Neural progenitor cell (in vitro differentiated cells): ENCODE results near the gene DNAH14. TPM values are rescaled to one million over a fixed set of nuclear protein-coding genes. Genes with fewer than 3 reads are reported as not detected.

Source experiments
- DNase-seq: peaks from one replicate; pipeline ENCODE4 v3.0.0-alpha.2; 2016; ENCODE audit warnings: low spot score
- H2AFZ ChIP-seq: fragments of 200-600 bp; sonication (generic); replicated peaks from 2 replicates; pipeline ENCODE4 v1.6.1; 2016; ENCODE audit warnings: antibody characterized with exemption
- H3F3A ChIP-seq: fragments of 200-600 bp; sonication (generic); 2 replicates; pipeline ENCODE4 v1.6.1; 2016; ENCODE audit warnings: antibody characterized with exemption, low read depth
- H3K27ac ChIP-seq: fragments of 200-600 bp; sonication (generic); 2 replicates; pipeline ENCODE4 v1.5.1; 2016; ENCODE audit warnings: mild to moderate bottlenecking
- H3K27me3 ChIP-seq: fragments of 200-600 bp; sonication (generic); 2 replicates; pipeline ENCODE4 v1.6.1; 2016; ENCODE audit warnings: mild to moderate bottlenecking, moderate library complexity
- H3K36me3 ChIP-seq: fragments of 200-600 bp; sonication (generic); 2 replicates; pipeline ENCODE4 v1.5.1; 2016
- H3K4me1 ChIP-seq: fragments of 200-600 bp; sonication (generic); 2 replicates; pipeline ENCODE4 v1.6.1; 2016; ENCODE audit warnings: mixed run types
- H3K4me2 ChIP-seq: fragments of 200-600 bp; sonication (generic); 2 replicates; pipeline ENCODE4 v1.6.1; 2016
- H3K4me3 ChIP-seq: fragments of 200-600 bp; sonication (generic); 2 replicates; pipeline ENCODE4 v1.5.1; 2016
- H3K79me2 ChIP-seq: fragments of 200-600 bp; sonication (generic); 2 replicates; pipeline ENCODE4 v1.6.1; 2016; ENCODE audit warnings: low read depth
- H3K9ac ChIP-seq: fragments of 200-600 bp; sonication (generic); 2 replicates; pipeline ENCODE4 v1.6.1; 2016
- H3K9me3 ChIP-seq: fragments of 200-600 bp; sonication (generic); 2 replicates; pipeline ENCODE4 v1.5.1; 2016; ENCODE audit warnings: low read depth
- H4K20me1 ChIP-seq: fragments of 200-600 bp; sonication (generic); 2 replicates; pipeline ENCODE4 v1.6.1; 2016; ENCODE audit warnings: low read depth
- H3K27ac Mint-ChIP-seq: 3 replicates; pipeline ENCODE4 v1.8.0; 2021; ENCODE audit warnings: mixed read lengths
- H3K27me3 Mint-ChIP-seq: 2 replicates; pipeline ENCODE4 v1.8.0; 2022; ENCODE audit warnings: low read depth, mild to moderate bottlenecking, inconsistent platforms, moderate library complexity, mixed read lengths; ENCODE audit not compliant: insufficient read depth
- H3K36me3 Mint-ChIP-seq: 3 replicates; pipeline ENCODE4 v1.8.0; 2021; ENCODE audit warnings: mixed read lengths
- H3K4me1 Mint-ChIP-seq: 3 replicates; pipeline ENCODE4 v1.8.0; 2021; ENCODE audit warnings: mixed read lengths
- H3K4me3 Mint-ChIP-seq: 3 replicates; pipeline ENCODE4 v1.8.0; 2021; ENCODE audit warnings: mild to moderate bottlenecking, moderate library complexity, mixed read lengths
- H3K9me3 Mint-ChIP-seq: 3 replicates; pipeline ENCODE4 v1.8.0; 2020; ENCODE audit warnings: mixed read lengths
- EZH2 ChIP-seq: fragments of 200-600 bp; sonication (generic); IDR thresholded peaks from 2 replicates; pipeline ENCODE4 v1.6.1; 2017; ENCODE audit warnings: antibody characterized with exemption, mild to moderate bottlenecking, moderate library complexity
- EZH2phosphoT487 ChIP-seq: fragments of 200-600 bp; sonication (generic); IDR thresholded peaks from 2 replicates; pipeline ENCODE4 v1.6.1; 2017; ENCODE audit warnings: antibody characterized with exemption
- total RNA-seq: library from RNA; depleted of rRNA; stranded (reverse); fragments of >200 nt; gene quantifications from 2 replicates; pipeline ENCODE4 v1.2.3, GENCODE V29; 2015; ENCODE audit warnings: low replicate concordance
- TF ChIP-seq, protein P1 (sequence below): fragments of 200-600 bp; sonication (generic); IDR thresholded peaks from 2 replicates; pipeline ENCODE4 v1.5.1; 2017; ENCODE audit warnings: antibody characterized with exemption, mild to moderate bottlenecking

Gene DNAH14
- total RNA-seq, 1 donor from 2014 or later = 118 TPM

DNA sequence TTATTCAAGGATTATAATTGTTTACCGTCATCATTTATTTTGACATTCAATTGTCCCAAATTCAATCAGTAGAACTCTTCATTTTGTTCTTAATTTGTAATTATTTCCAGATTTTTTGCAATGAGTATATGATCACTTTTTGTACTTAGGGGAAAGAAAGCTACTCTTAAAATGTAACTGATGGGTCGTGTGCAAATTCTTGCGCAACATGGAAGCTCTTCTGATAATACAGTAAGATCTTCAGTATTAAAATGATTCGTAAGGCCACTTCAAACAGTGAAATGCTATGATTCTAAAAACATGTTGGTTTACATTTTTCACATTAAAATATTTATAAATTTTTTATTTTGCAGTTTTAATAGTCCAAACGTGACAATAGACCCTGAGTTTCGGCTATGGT lies 435.0 kb downstream of the DNAH14 start:
- H3K36me3 Mint-ChIP-seq = no peaks in the 10 kb centered on the region
- H3K27me3 Mint-ChIP-seq = no peaks in the 10 kb centered on the region
- H3K4me2 ChIP-seq = no peak overlapping the region
- no peaks in the 10 kb centered on the region for H3K79me2 ChIP-seq
- no peak for DNase-seq
- no peaks in the 10 kb centered on the region for H3K27me3 ChIP-seq
- no peak overlapping the region for H3K4me3 Mint-ChIP-seq
- no peaks in the 10 kb centered on the region for H3K9me3 ChIP-seq
- no peaks in the 10 kb centered on the region for H3F3A ChIP-seq
- H3K4me1 Mint-ChIP-seq = no peaks in the 10 kb centered on the region
- no peak overlapping the region for H3K9ac ChIP-seq
- TF ChIP-seq EZH2phosphoT487 (no peak), EZH2 (no peak)
- TF ChIP-seq, protein P1, sequence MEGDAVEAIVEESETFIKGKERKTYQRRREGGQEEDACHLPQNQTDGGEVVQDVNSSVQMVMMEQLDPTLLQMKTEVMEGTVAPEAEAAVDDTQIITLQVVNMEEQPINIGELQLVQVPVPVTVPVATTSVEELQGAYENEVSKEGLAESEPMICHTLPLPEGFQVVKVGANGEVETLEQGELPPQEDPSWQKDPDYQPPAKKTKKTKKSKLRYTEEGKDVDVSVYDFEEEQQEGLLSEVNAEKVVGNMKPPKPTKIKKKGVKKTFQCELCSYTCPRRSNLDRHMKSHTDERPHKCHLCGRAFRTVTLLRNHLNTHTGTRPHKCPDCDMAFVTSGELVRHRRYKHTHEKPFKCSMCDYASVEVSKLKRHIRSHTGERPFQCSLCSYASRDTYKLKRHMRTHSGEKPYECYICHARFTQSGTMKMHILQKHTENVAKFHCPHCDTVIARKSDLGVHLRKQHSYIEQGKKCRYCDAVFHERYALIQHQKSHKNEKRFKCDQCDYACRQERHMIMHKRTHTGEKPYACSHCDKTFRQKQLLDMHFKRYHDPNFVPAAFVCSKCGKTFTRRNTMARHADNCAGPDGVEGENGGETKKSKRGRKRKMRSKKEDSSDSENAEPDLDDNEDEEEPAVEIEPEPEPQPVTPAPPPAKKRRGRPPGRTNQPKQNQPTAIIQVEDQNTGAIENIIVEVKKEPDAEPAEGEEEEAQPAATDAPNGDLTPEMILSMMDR = no peak
- no peak overlapping the region for H3K27ac ChIP-seq
- no peaks in the 10 kb centered on the region for H4K20me1 ChIP-seq
- no peak overlapping the region for H2AFZ ChIP-seq
- no peak overlapping the region for H3K27ac Mint-ChIP-seq
- H3K4me1 ChIP-seq = peaks cover 6% of the 10 kb centered on the region
- no peak overlapping the region for H3K4me3 ChIP-seq
- no peaks in the 10 kb centered on the region for H3K9me3 Mint-ChIP-seq
- no peaks in the 10 kb centered on the region for H3K36me3 ChIP-seq

DNA sequence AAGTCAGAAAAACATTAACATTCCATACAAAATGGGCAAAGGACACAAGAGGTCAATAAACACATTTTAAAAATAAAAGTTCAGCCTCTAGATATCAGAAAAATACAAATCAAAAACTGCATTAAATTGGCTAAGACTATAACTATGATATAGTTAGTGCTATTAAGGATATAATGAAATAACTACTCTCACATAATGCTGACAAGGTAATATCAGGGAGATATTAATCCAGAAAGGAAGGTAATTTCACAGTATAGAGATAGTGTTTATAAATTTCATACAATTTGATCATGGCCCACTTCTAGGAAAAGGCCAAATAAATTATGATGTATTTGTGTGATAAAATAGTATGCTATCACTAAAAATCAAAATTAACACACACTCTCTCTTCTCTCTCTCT lies 436.5 kb downstream of the DNAH14 start:
- Mint-ChIP-seq H3K4me1 (no peaks in the 10 kb centered on the region), H3K27ac (no peak overlapping the region), H3K9me3 (no peaks in the 10 kb centered on the region), H3K27me3 (no peaks in the 10 kb centered on the region), H3K4me3 (no peak overlapping the region), H3K36me3 (no peaks in the 10 kb centered on the region)
- Histone ChIP-seq H3K79me2 (no peaks in the 10 kb centered on the region), H3K9ac (no peak overlapping the region), H3F3A (no peaks in the 10 kb centered on the region), H3K36me3 (no peaks in the 10 kb centered on the region), H2AFZ (no peak overlapping the region), H4K20me1 (no peaks in the 10 kb centered on the region), H3K4me2 (no peak overlapping the region), H3K4me3 (no peak overlapping the region), H3K4me1 (peaks cover 6% of the 10 kb centered on the region), H3K27me3 (no peaks in the 10 kb centered on the region), H3K27ac (no peak overlapping the region), H3K9me3 (no peaks in the 10 kb centered on the region)
- no peak for DNase-seq
- TF ChIP-seq EZH2phosphoT487 (no peak), EZH2 (no peak)
- TF ChIP-seq, protein P1 = no peak

DNA sequence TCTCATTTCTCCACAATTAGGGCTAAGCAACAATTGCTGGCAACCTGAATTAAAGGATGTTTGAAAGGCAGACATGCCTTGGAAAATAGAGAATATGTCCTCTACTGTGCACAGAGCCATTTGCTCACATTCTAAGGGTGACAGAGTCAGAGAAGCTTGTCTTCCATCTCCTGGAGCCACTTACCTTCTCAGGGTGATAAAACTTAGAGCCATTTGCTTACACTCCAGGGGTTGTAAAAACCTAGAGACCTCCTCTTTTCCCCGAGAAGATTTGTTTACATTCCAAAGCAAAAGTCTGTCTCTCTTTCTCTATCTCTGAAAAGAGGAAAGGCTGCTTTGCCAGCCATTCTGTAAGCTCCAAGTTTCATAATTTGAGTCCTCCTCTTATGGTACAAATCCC lies 437.1 kb downstream of the DNAH14 start:
- no peaks in the 10 kb centered on the region for H3K4me1 Mint-ChIP-seq
- no peaks in the 10 kb centered on the region for H3K27me3 Mint-ChIP-seq

More for the DNA sequence above, 437.1 kb downstream of the DNAH14 start:
- Mint-ChIP-seq H3K4me3 (no peak overlapping the region), H3K27ac (no peak overlapping the region), H3K9me3 (no peaks in the 10 kb centered on the region), H3K36me3 (no peaks in the 10 kb centered on the region)
- H3K9ac ChIP-seq = no peak overlapping the region
- DNase-seq = no peak
- no peaks in the 10 kb centered on the region for H3F3A ChIP-seq
- no peak overlapping the region for H3K4me2 ChIP-seq
- H3K79me2 ChIP-seq = no peaks in the 10 kb centered on the region
- no peaks in the 10 kb centered on the region for H3K27me3 ChIP-seq
- H3K4me1 ChIP-seq = peaks cover 6% of the 10 kb centered on the region
- peak overlapping the region; percentile 11 for H2AFZ ChIP-seq
- TF ChIP-seq EZH2phosphoT487 (no peak), EZH2 (no peak)
- TF ChIP-seq, protein P1 = no peak
- H3K9me3 ChIP-seq = no peaks in the 10 kb centered on the region
- no peaks in the 10 kb centered on the region for H4K20me1 ChIP-seq
- no peaks in the 10 kb centered on the region for H3K36me3 ChIP-seq
- H3K4me3 ChIP-seq = no peak overlapping the region
- H3K27ac ChIP-seq = no peak overlapping the region
